Lower lobe of right lung (tissue), 2 donors: ENCODE data around the gene TDRD1. TPM values are rescaled to one million over a fixed set of nuclear protein-coding genes. Genes with fewer than 3 reads are reported as not detected.
"Not testable (repeated sequence)": the region's sequence is repeated elsewhere in the genome, so short reads cannot be mapped to it uniquely, and the experiment has no call there.

ENCODE experiments used
- ATAC-seq, 2 donors: fragments of 200-7000 bp; cut with Tn5 transposase; one replicate each; pipeline ENCODE4 v1.9.1; 2020 to 2022; ENCODE audit warnings: mild to moderate bottlenecking in 2 of 2, moderate library complexity in 2 of 2
- DNase-seq: peaks from one replicate; pipeline ENCODE4 v3.0.0-alpha.2; 2020
- H3K27ac ChIP-seq: fragments of 200-600 bp; one replicate; pipeline ENCODE4 v1.8.0; 2022
- H3K27me3 ChIP-seq: fragments of 200-600 bp; one replicate; pipeline ENCODE4 v1.8.0; 2022; ENCODE audit warnings: low read depth
- H3K36me3 ChIP-seq: fragments of 200-600 bp; one replicate; pipeline ENCODE4 v1.8.0; 2022; ENCODE audit warnings: mild to moderate bottlenecking
- H3K4me1 ChIP-seq: fragments of 200-600 bp; one replicate; pipeline ENCODE4 v1.8.0; 2022
- H3K4me3 ChIP-seq: fragments of 200-600 bp; one replicate; pipeline ENCODE4 v1.8.0; 2022; ENCODE audit warnings: mild to moderate bottlenecking
- H3K9me3 ChIP-seq: fragments of 200-600 bp; one replicate; pipeline ENCODE4 v1.8.0; 2022
- intact Hi-C: fragments of 100-400 bp; cut with DNase I; formaldehyde crosslinking; loops from one replicate; pipeline ENCODE4 v1.11.0; 2022
- total RNA-seq: library from RNA; stranded (reverse); fragmentation: NEBNext Ultra II Directional; extraction: Animal tissue kit (Norgen Biotek cat#: 25700); gene quantifications from one replicate; pipeline ENCODE4 v1.2.1, GENCODE V29; 2021
- TF ChIP-seq, protein P1 (sequence below): fragments of 200-600 bp; IDR thresholded peaks from one replicate; pipeline ENCODE4 v1.8.0; 2022; ENCODE audit warnings: antibody characterized with exemption, mild to moderate bottlenecking
- donor health status: DM: no; HTN: yes; CAD: no; lungs with severe emphysema.

TDRD1 gene
- total RNA-seq, 1 donor from 2014 or later: 0.09 TPM

DNA sequence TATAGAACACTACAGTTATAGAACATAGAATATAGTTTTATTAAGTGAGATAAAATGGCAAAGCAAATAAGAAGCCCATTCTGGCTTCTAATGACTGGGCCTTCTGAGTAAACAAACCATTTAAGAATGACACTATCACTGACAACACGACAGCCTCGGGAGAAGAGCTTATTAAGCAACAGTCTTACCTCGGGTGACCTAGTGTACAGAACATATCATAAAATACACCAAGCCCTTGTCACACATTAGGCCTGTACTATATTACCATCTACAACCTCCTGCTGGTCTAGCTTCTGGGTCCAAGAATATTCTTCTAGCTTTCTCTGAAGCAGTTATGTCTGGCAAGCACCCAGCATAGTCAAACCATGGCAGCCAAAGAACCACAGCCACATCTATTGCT is 37.1 kb upstream of the TDRD1 start:
- intact Hi-C loops: no loop called here
- H3K27ac ChIP-seq: no peak overlapping the region
- H3K36me3 ChIP-seq: peaks cover 63% of the 10 kb centered on the region
- no peaks in the 10 kb centered on the region for H3K4me1 ChIP-seq
- H3K4me3 ChIP-seq: no peak overlapping the region
- ATAC-seq (no peak), DNase-seq (no peak)
- H3K9me3 ChIP-seq: no peaks in the 10 kb centered on the region
- H3K27me3 ChIP-seq: no peaks in the 10 kb centered on the region
- TF ChIP-seq, protein P1, sequence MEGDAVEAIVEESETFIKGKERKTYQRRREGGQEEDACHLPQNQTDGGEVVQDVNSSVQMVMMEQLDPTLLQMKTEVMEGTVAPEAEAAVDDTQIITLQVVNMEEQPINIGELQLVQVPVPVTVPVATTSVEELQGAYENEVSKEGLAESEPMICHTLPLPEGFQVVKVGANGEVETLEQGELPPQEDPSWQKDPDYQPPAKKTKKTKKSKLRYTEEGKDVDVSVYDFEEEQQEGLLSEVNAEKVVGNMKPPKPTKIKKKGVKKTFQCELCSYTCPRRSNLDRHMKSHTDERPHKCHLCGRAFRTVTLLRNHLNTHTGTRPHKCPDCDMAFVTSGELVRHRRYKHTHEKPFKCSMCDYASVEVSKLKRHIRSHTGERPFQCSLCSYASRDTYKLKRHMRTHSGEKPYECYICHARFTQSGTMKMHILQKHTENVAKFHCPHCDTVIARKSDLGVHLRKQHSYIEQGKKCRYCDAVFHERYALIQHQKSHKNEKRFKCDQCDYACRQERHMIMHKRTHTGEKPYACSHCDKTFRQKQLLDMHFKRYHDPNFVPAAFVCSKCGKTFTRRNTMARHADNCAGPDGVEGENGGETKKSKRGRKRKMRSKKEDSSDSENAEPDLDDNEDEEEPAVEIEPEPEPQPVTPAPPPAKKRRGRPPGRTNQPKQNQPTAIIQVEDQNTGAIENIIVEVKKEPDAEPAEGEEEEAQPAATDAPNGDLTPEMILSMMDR: no peak

DNA sequence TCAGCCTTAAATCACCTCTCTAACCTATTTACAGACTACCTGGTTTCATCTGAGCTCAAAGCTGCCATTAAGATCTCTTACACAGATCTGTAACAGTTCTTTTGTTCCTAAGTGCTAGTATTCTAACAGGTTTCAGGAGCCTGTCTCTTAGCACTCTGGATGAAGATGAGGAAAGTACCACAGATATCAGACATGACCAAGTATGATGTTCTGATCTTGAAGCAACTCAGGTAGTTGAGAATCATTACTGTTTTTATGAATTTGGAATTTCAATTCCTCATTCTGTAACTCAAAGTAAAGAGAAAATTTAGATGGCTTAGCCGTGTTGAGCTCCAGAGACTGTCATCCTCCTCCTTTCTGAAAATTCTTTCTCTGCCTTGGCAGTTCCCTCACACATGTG is 36.0 kb upstream of the TDRD1 start:
- TF ChIP-seq, protein P1: no peak
- Histone ChIP-seq H3K27me3 (no peaks in the 10 kb centered on the region), H3K36me3 (peaks cover 63% of the 10 kb centered on the region), H3K27ac (no peak overlapping the region), H3K4me3 (no peak overlapping the region), H3K4me1 (no peaks in the 10 kb centered on the region), H3K9me3 (no peaks in the 10 kb centered on the region)
- ATAC-seq (no peak), DNase-seq (no peak)
- intact Hi-C loops: no loop called here

DNA sequence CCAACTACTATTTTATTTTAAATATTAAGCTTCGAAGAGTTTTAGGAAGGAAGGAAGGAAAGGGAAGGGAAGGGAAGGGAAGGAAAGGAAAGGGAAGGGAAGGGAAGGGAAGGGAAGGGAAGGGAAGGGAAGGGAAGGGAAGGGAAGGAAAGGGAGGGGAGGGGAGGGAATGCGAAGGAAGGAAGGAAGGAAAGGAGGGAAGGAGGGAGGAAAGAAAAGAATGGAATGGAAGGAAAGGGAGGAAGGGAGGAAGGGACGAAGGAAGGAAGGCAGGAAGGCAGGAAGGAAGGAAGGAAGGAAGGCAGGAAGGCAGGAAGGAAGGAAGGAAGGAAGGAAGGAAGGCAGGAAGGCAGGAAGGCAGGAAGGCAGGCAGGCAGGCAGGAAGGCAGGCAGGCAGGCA is 29.7 kb upstream of the TDRD1 start:
- H3K4me3 ChIP-seq, ATAC-seq, DNase-seq, H3K27ac ChIP-seq, H3K4me1 ChIP-seq, H3K27me3 ChIP-seq, H3K9me3 ChIP-seq, intact Hi-C loops: not testable (repeated sequence)
- H3K36me3 ChIP-seq: peaks cover 57% of the 10 kb centered on the region

DNA sequence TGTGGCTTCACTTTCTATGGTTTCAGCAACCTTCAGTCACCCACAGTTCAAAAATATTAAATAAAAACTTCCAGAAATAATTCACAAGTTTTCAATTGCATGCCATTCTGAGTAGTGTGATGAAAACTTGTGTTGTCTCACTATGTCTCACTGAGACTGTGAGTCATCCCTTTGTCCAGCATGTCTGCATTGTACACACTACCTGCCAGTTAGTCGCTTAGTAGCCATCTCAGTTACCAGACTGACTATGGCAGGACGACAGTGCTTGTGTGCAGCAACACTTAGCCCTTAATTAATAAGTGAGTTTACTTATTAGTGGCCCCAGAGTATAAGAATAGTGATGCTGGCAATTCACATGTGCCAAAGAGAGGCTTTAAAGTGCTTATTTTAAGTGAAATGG is 27.7 kb upstream of the TDRD1 start:
- no peak overlapping the region for H3K27ac ChIP-seq
- H3K4me1 ChIP-seq: no peaks in the 10 kb centered on the region
- peaks cover 61% of the 10 kb centered on the region for H3K36me3 ChIP-seq
- intact Hi-C loops: no loop called here
- TF ChIP-seq, protein P1: no peak
- no peaks in the 10 kb centered on the region for H3K9me3 ChIP-seq
- H3K4me3 ChIP-seq: no peak overlapping the region
- ATAC-seq (no peak), DNase-seq (no peak)
- no peaks in the 10 kb centered on the region for H3K27me3 ChIP-seq

DNA sequence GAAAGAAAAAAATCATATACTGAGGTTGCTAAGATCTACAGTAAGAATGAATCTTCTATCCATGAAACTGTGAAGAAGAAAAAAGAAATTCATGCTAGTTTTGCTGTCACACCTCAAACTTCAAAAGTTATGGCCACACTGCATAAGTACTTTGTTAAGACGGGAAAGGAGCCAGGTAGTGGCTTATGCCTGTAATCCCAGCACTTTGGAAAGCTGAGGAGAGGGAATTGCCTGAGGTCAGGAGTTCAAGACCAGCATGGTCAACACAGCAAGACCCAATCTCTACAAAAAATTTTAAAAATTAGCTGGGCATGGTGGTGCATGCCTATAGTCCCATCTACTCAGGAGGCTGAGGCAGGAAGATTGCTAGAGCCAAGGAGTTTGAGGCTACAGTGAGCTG is 27.3 kb upstream of the TDRD1 start:
- no peak overlapping the region for H3K4me3 ChIP-seq
- intact Hi-C loops: no loop called here
- TF ChIP-seq, protein P1: no peak
- no peak overlapping the region for H3K27ac ChIP-seq
- DNase-seq: no peak
- H3K9me3 ChIP-seq: no peaks in the 10 kb centered on the region
- no peak for ATAC-seq
- H3K4me1 ChIP-seq: no peaks in the 10 kb centered on the region
- peaks cover 63% of the 10 kb centered on the region for H3K36me3 ChIP-seq
- no peaks in the 10 kb centered on the region for H3K27me3 ChIP-seq

DNA sequence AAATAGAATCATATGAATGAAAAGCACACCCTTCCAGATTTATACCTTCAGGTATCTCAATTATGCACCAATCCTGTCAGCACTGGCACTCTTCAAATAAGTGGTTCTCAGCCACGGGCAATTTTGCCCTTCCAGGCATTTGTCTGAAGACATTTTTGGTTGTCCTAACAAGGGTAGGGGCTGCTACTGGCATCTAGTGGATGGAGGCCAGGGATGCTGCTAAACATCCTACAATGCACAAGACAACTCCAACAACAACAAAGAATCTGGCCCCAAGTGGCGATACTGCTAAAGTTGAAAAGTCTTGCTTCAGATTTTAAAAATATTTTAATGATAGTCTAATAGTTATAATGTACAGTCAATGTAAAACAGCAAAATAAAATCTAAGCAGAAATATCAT is 21.2 kb upstream of the TDRD1 start:
- TF ChIP-seq, protein P1: no peak
- peaks cover 31% of the 10 kb centered on the region for H3K36me3 ChIP-seq
- H3K9me3 ChIP-seq: no peaks in the 10 kb centered on the region
- no peak for ATAC-seq
- no peak overlapping the region for H3K27ac ChIP-seq
- H3K4me1 ChIP-seq: peaks cover 3% of the 10 kb centered on the region
- no peaks in the 10 kb centered on the region for H3K27me3 ChIP-seq
- H3K4me3 ChIP-seq: no peak overlapping the region
- DNase-seq: no peak
- intact Hi-C loops: no loop called here
